ENCODE results near the gene CAPZA3.

- TF ChIP-seq, protein P1, sequence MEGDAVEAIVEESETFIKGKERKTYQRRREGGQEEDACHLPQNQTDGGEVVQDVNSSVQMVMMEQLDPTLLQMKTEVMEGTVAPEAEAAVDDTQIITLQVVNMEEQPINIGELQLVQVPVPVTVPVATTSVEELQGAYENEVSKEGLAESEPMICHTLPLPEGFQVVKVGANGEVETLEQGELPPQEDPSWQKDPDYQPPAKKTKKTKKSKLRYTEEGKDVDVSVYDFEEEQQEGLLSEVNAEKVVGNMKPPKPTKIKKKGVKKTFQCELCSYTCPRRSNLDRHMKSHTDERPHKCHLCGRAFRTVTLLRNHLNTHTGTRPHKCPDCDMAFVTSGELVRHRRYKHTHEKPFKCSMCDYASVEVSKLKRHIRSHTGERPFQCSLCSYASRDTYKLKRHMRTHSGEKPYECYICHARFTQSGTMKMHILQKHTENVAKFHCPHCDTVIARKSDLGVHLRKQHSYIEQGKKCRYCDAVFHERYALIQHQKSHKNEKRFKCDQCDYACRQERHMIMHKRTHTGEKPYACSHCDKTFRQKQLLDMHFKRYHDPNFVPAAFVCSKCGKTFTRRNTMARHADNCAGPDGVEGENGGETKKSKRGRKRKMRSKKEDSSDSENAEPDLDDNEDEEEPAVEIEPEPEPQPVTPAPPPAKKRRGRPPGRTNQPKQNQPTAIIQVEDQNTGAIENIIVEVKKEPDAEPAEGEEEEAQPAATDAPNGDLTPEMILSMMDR (IDR thresholded peaks at IDR 0.05; ENCODE audit: insufficient read depth, low read length, poor library complexity, severe bottlenecking) = no peak
- TF ChIP-seq EZH2phosphoT487 (conservative IDR thresholded peaks at IDR 0.05; ENCODE audit: low read length) = no peak
These were observed 15.0 kb downstream of the CAPZA3 start for GRCh38 chr12:18752947-18753346.
